HL-60 (cell line): ENCODE data around the gene MYBPC1.

Experiments
- DNase-seq, 2 experiments: peaks; one replicate each; pipeline ENCODE4 v3.0.0-alpha.2; 2010 to 2020; ENCODE audit warnings: low read depth in 1 of 2, low spot score in 1 of 2
- H3K27ac ChIP-seq: fragments of 250-450 bp; sonication (Bioruptor Pico); replicated peaks from 2 replicates; pipeline ENCODE4 v1.5.1; 2020; ENCODE audit warnings: mild to moderate bottlenecking, moderate library complexity
- H3K27me3 ChIP-seq: fragments of 250-450 bp; sonication (Bioruptor Pico); 2 replicates; pipeline ENCODE4 v1.5.1; 2021; ENCODE audit warnings: mild to moderate bottlenecking, moderate library complexity; ENCODE audit not compliant: insufficient read depth, poor library complexity, severe bottlenecking
- H3K4me3 ChIP-seq: replicated peaks from 2 replicates; pipeline ENCODE4 v1.5.1; 2011; ENCODE audit warnings: mild to moderate bottlenecking, control low read depth, low read length; ENCODE audit not compliant: insufficient read depth
- CTCF ChIP-seq: IDR thresholded peaks from one replicate; pipeline ENCODE4 v1.5.1; 2011; ENCODE audit warnings: low read length, control low read depth, inconsistent platforms; ENCODE audit not compliant: insufficient read depth
- GABPA ChIP-seq: IDR thresholded peaks from 2 replicates; pipeline ENCODE4 v1.6.1; 2012; ENCODE audit warnings: low read depth
- POLR2AphosphoS5 ChIP-seq: IDR thresholded peaks from 2 replicates; pipeline ENCODE4 v1.6.1; 2012; ENCODE audit warnings: low read depth
- SPI1 ChIP-seq: IDR thresholded peaks from 2 replicates; pipeline ENCODE4 v1.6.1; 2012; ENCODE audit warnings: low read depth, mild to moderate bottlenecking, borderline replicate concordance
- TF ChIP-seq, protein P1 (sequence below): IDR thresholded peaks from 2 replicates; pipeline ENCODE4 v1.6.1; 2012; ENCODE audit warnings: low read depth; ENCODE audit not compliant: insufficient replicate concordance

Gene MYBPC1

DNA sequence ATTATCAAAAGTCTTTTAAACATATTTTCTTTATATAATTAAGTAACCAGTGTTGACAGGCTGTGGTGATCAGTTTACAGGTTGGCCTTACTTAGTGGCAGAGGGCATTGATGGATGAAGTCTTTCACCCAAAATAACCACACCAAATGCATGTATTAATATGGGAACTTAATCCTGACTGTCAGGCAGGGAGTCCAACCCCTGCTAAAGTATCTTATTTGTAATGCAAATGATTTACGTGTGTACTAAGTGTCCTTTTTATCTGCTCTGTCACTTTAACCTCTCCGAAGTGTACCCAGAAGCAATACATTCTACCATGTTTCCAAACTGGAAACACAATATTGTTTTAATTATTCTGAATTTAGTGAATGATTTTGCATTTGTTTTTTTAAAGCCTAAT is 1.4 kb downstream of the MYBPC1 start:
- DNase-seq = no peak
- no peaks in the 10 kb centered on the region for H3K27me3 ChIP-seq
- no peak overlapping the region for H3K4me3 ChIP-seq
- H3K27ac ChIP-seq = no peak overlapping the region
- no peak for TF ChIP-seq CTCF
- TF ChIP-seq POLR2AphosphoS5 = no peak
- TF ChIP-seq, protein P1, sequence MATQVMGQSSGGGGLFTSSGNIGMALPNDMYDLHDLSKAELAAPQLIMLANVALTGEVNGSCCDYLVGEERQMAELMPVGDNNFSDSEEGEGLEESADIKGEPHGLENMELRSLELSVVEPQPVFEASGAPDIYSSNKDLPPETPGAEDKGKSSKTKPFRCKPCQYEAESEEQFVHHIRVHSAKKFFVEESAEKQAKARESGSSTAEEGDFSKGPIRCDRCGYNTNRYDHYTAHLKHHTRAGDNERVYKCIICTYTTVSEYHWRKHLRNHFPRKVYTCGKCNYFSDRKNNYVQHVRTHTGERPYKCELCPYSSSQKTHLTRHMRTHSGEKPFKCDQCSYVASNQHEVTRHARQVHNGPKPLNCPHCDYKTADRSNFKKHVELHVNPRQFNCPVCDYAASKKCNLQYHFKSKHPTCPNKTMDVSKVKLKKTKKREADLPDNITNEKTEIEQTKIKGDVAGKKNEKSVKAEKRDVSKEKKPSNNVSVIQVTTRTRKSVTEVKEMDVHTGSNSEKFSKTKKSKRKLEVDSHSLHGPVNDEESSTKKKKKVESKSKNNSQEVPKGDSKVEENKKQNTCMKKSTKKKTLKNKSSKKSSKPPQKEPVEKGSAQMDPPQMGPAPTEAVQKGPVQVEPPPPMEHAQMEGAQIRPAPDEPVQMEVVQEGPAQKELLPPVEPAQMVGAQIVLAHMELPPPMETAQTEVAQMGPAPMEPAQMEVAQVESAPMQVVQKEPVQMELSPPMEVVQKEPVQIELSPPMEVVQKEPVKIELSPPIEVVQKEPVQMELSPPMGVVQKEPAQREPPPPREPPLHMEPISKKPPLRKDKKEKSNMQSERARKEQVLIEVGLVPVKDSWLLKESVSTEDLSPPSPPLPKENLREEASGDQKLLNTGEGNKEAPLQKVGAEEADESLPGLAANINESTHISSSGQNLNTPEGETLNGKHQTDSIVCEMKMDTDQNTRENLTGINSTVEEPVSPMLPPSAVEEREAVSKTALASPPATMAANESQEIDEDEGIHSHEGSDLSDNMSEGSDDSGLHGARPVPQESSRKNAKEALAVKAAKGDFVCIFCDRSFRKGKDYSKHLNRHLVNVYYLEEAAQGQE = no peak
- TF ChIP-seq GABPA = no peak
- TF ChIP-seq SPI1 = no peak

DNA sequence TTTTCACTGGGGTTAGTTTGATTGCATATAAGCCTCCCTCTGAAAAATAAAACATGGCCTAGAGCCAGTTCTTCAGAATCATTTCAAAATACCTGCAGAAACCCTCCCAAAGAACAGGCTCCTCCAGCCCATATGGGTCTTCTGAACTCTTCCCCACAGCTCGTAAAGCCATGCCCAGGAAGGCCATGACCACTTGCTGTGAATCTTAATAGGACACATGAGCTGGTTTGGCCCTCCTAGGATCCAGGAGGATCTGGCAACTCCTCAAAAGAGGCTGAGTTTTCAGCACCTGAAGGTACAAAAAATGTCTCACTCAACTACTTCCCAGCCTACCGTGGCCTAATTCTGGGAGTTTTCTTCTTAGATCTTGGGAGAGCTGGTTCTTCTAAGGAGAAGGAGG is 2.4 kb downstream of the MYBPC1 start:
- H3K4me3 ChIP-seq = no peak overlapping the region
- no peaks in the 10 kb centered on the region for H3K27me3 ChIP-seq
- H3K27ac ChIP-seq = no peak overlapping the region
- TF ChIP-seq POLR2AphosphoS5 (no peak), GABPA (no peak), SPI1 (no peak), CTCF (no peak)
- TF ChIP-seq, protein P1 = no peak
- no peak for DNase-seq

DNA sequence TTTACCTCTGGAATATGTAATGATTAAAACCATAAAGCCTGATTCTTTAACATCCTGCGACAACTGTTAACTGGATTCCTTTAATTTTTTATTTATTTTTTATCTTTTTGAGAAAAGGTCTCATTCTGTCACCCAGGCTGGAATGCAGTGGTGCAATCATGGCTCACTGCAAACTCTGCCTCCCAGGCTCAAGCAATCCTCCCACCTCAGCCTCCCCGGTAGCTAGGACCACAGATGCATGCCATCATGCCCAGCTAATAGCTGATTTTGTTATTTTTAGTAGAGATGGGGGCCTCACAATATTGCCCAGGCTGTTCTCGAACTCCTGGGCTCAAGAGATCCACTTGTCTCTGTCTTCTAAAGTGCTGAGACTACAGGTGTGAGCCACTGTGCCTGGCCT is 3.7 kb downstream of the MYBPC1 start:
- Histone ChIP-seq H3K4me3 (no peak overlapping the region), H3K27me3 (no peaks in the 10 kb centered on the region), H3K27ac (no peak overlapping the region)
- no peak for DNase-seq
- no peak for TF ChIP-seq SPI1

DNA sequence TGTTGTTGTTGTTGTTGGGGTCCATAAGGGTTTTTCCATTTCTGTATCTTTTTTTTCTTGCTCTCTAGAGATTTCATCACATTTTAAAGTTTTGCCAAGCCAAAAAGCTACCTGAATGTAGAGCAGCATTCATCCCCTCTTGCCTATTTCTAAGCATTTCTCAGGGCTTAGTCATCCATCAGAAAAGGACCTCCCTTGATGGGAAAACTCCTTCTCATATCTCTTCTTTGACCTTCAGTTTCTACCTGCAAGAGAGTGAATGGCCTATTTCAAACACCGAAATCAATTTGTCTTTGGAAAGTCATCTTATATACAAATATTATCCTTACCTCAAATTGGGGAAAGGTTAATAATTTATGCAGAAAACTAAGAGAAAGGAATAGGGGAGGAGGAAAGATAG is 4.5 kb downstream of the MYBPC1 start:
- Histone ChIP-seq H3K4me3 (no peak overlapping the region), H3K27ac (no peak overlapping the region), H3K27me3 (no peaks in the 10 kb centered on the region)
- no peak for DNase-seq
- no peak for TF ChIP-seq SPI1
- TF ChIP-seq, protein P1 = no peak
- no peak for TF ChIP-seq CTCF
- TF ChIP-seq POLR2AphosphoS5 = no peak
- no peak for TF ChIP-seq GABPA
